Natural killer cell (primary cell): Measurements from ENCODE around the gene MTF2. TPM values are rescaled to one million over a fixed set of nuclear protein-coding genes. Genes with fewer than 3 reads are reported as not detected.

ENCODE experiments used
- ATAC-seq, 3 donors: fragments of 150-1000 bp in 2 of 3; fragments of 200-7000 bp in 1 of 3; cut with Tn5 transposase; 1 replicate in 1 of 3; 2 replicates in 2 of 3; pipeline ENCODE4 v1.10.0; 2021; ENCODE audit warnings: mild to moderate bottlenecking in 2 of 3, moderate library complexity in 2 of 3
- DNase-seq, 2 donors: peaks; one replicate each; pipeline versions ENCODE4 v3.0.0 to v3.0.0-alpha.2; 2013 to 2021; ENCODE audit warnings: mixed read lengths in 1 of 2
- H3K27ac ChIP-seq: one replicate; pipeline ENCODE4 v1.5.1; 2013; ENCODE audit warnings: mild to moderate bottlenecking, low read length
- H3K27me3 ChIP-seq: one replicate; pipeline ENCODE4 v1.6.1; 2013; ENCODE audit warnings: low read length; ENCODE audit not compliant: control insufficient read depth, insufficient read depth
- H3K36me3 ChIP-seq: one replicate; pipeline ENCODE4 v1.6.1; 2013; ENCODE audit warnings: low read length; ENCODE audit not compliant: control insufficient read depth, insufficient read depth
- H3K4me1 ChIP-seq: one replicate; pipeline ENCODE4 v1.6.1; 2013; ENCODE audit warnings: low read length; ENCODE audit not compliant: control insufficient read depth, insufficient read depth
- H3K4me3 ChIP-seq: one replicate; pipeline ENCODE4 v1.5.1; 2013; ENCODE audit warnings: low read length
- H3K9me3 ChIP-seq: one replicate; pipeline ENCODE4 v1.6.1; 2013; ENCODE audit warnings: low read length; ENCODE audit not compliant: control insufficient read depth, insufficient read depth
- H3K27ac Mint-ChIP-seq, 2 donors: one replicate each; pipeline ENCODE4 v1.8.0; 2022; ENCODE audit warnings: mild to moderate bottlenecking in 2 of 2, mixed read lengths in 2 of 2, moderate library complexity in 1 of 2
- H3K27me3 Mint-ChIP-seq, 2 donors: one replicate each; pipeline ENCODE4 v1.8.0; 2022; ENCODE audit warnings: low read depth in 2 of 2, mixed read lengths in 2 of 2
- H3K36me3 Mint-ChIP-seq: one replicate; pipeline ENCODE4 v1.8.0; 2022; ENCODE audit warnings: mixed read lengths
- H3K4me1 Mint-ChIP-seq, 2 donors: one replicate each; pipeline ENCODE4 v1.8.0; 2022; ENCODE audit warnings: mixed read lengths in 2 of 2
- H3K4me3 Mint-ChIP-seq: one replicate; pipeline ENCODE4 v1.8.0; 2022; ENCODE audit warnings: mild to moderate bottlenecking, moderate library complexity, mixed read lengths
- H3K9me3 Mint-ChIP-seq, 2 donors: one replicate each; pipeline ENCODE4 v1.8.0; 2022; ENCODE audit warnings: mixed read lengths in 2 of 2
- CTCF ChIP-seq: fragments of 200-600 bp; IDR thresholded peaks from one replicate; pipeline ENCODE4 v1.8.0; 2022; ENCODE audit warnings: antibody characterized with exemption
- WGBS: methylation state at CpG from one replicate; pipeline ENCODE4 v1.1.7; 2013; ENCODE audit warnings: missing lambda C conversion rate; ENCODE audit not compliant: insufficient coverage; 5-methylcytosine and 5-hydroxymethylcytosine counted together
- intact Hi-C: fragments of 100-400 bp; cut with micrococcal nuclease; formaldehyde crosslinking; loops from one replicate; pipeline ENCODE4 v1.14.2; 2022
- total RNA-seq, 4 donors: library from RNA; stranded (reverse); fragments of 120-200 nt in 1 of 4; gene quantifications; one replicate each; pipeline versions ENCODE4 v1.2.3 to v1.2.4, GENCODE V29; 2013 to 2022

The MTF2 gene
- total RNA-seq, 3 donors from 2014 or later (not counting 1 experiment from before 2014, with no cell fraction given), result 46.1 to 65.7 (median 47.8) TPM

GRCh38 chr1:93051961-93052360, 27.1 kb upstream of the MTF2 start:
- intact Hi-C loops, result no loop called here
- Mint-ChIP-seq H3K4me3 (no peak overlapping the region), H3K27ac (no peak overlapping the region), H3K36me3 (no peaks in the 10 kb centered on the region), H3K27me3 (peaks cover 15 to 18% of the 10 kb centered on the region in 2 donors), H3K4me1 (no peaks in the 10 kb centered on the region), H3K9me3 (no peaks in the 10 kb centered on the region)
- H3K36me3 ChIP-seq, result no peaks in the 10 kb centered on the region
- WGBS, result 100% methylated on average over 1 of the region's 1 CpG
- no peak for TF ChIP-seq CTCF
- H3K9me3 ChIP-seq, result no peaks in the 10 kb centered on the region
- H3K4me3 ChIP-seq, result no peak overlapping the region
- no peaks in the 10 kb centered on the region for H3K4me1 ChIP-seq
- no peak for ATAC-seq
- no peak overlapping the region for H3K27ac ChIP-seq
- peaks cover 5% of the 10 kb centered on the region for H3K27me3 ChIP-seq
- DNase-seq, result no peak

- ATAC-seq, result no peak
- no peaks in the 10 kb centered on the region for H3K4me1 Mint-ChIP-seq
- WGBS, result 47% methylated on average over 4 of the region's 4 CpGs
These were observed 22.9 kb upstream of the MTF2 start for GRCh38 chr1:93056214-93056613.

GRCh38 chr1:93056649-93057048, 22.4 kb upstream of the MTF2 start:
- TF ChIP-seq CTCF, result no peak
- no peaks in the 10 kb centered on the region for H3K4me1 Mint-ChIP-seq
- intact Hi-C loops, result no loop called here

More at GRCh38 chr1:93056214-93056613, 22.9 kb upstream of the MTF2 start:
- no peaks in the 10 kb centered on the region for H3K4me1 ChIP-seq
- H3K9me3 Mint-ChIP-seq, result no peaks in the 10 kb centered on the region
- no peak for TF ChIP-seq CTCF
- no peaks in the 10 kb centered on the region for H3K36me3 ChIP-seq
- H3K27ac Mint-ChIP-seq, result no peak overlapping the region
- peak in 1 of 2 donors; percentile 39 for DNase-seq
- H3K27me3 ChIP-seq, result peaks cover 5% of the 10 kb centered on the region
- no peak overlapping the region for H3K4me3 Mint-ChIP-seq
- H3K4me3 ChIP-seq, result no peak overlapping the region
- intact Hi-C loops, result no loop called here
- H3K36me3 Mint-ChIP-seq, result no peaks in the 10 kb centered on the region
- H3K9me3 ChIP-seq, result no peaks in the 10 kb centered on the region
- no peak overlapping the region for H3K27ac ChIP-seq
- H3K27me3 Mint-ChIP-seq, result peaks cover 26 to 30% of the 10 kb centered on the region in 2 donors

More at GRCh38 chr1:93056649-93057048, 22.4 kb upstream of the MTF2 start:
- H3K9me3 Mint-ChIP-seq, result no peaks in the 10 kb centered on the region
- Histone ChIP-seq H3K36me3 (no peaks in the 10 kb centered on the region), H3K27ac (no peak overlapping the region), H3K27me3 (peaks cover 5% of the 10 kb centered on the region), H3K4me1 (no peaks in the 10 kb centered on the region), H3K4me3 (no peak overlapping the region), H3K9me3 (no peaks in the 10 kb centered on the region)
- H3K27ac Mint-ChIP-seq, result no peak overlapping the region
- 71% methylated on average over 1 of the region's 2 CpGs for WGBS
- ATAC-seq (no peak), DNase-seq (no peak)
- peaks cover 27 to 30% of the 10 kb centered on the region in 2 donors for H3K27me3 Mint-ChIP-seq
- H3K36me3 Mint-ChIP-seq, result no peaks in the 10 kb centered on the region
- no peak overlapping the region for H3K4me3 Mint-ChIP-seq
